Stimulated activated naive CD8-positive, alpha-beta T cell treated with anti-CD3 and anti-CD28 coated beads, Interleukin-15, Interleukin-2, amounts not matched to agents 100 ng/mL and 50 ng/mL, for 24 hours (primary cell): Measurements from ENCODE around the gene SOX5.
"Not testable (repeated sequence)": the region's sequence is repeated elsewhere in the genome, so short reads cannot be mapped to it uniquely, and the experiment has no call there.

Experiments
- H3K27ac Mint-ChIP-seq: one replicate; pipeline ENCODE4 v1.8.0; 2021; ENCODE audit warnings: mild to moderate bottlenecking, mixed read lengths
- H3K27me3 Mint-ChIP-seq: one replicate; pipeline ENCODE4 v1.8.0; 2021; ENCODE audit warnings: mixed read lengths
- H3K36me3 Mint-ChIP-seq: one replicate; pipeline ENCODE4 v1.8.0; 2021; ENCODE audit warnings: low read depth, mixed read lengths
- H3K4me1 Mint-ChIP-seq: one replicate; pipeline ENCODE4 v1.8.0; 2021; ENCODE audit warnings: low read depth, mixed read lengths
- H3K4me3 Mint-ChIP-seq: one replicate; pipeline ENCODE4 v1.8.0; 2021; ENCODE audit warnings: mild to moderate bottlenecking, mixed read lengths
- H3K9me3 Mint-ChIP-seq: one replicate; pipeline ENCODE4 v1.8.0; 2021; ENCODE audit warnings: mixed read lengths

Gene SOX5

GRCh38 chr12:23540572-23540971 is 408.9 kb downstream of the SOX5 start:
- H3K27ac Mint-ChIP-seq, result no peak overlapping the region
- no peaks in the 10 kb centered on the region for H3K4me1 Mint-ChIP-seq
- H3K36me3 Mint-ChIP-seq, result no peaks in the 10 kb centered on the region
- no peaks in the 10 kb centered on the region for H3K9me3 Mint-ChIP-seq
- H3K27me3 Mint-ChIP-seq, result no peaks in the 10 kb centered on the region
- H3K4me3 Mint-ChIP-seq, result no peak overlapping the region

DNA sequence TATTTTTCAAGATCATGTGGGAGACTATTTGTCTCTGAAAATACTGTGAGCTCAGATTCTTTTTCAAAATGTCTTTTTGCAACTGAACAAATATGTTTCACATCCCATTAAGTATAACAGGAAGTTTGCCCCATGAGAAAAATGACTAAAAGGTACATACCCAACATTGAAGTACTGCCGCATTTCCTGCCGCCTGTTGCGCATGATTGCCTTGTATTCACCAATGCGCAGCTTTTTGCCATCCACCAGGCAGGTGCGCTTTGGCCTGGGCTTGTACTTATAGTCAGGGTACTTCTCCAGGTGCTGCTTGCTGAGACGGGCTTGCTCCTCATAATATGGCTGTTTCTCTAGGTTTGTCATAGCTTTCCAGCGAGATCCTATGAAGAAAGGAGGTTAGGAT is 413.2 kb downstream of the SOX5 start:
- Mint-ChIP-seq H3K9me3 (no peaks in the 10 kb centered on the region), H3K4me1 (no peaks in the 10 kb centered on the region), H3K27ac (no peak overlapping the region), H3K27me3 (no peaks in the 10 kb centered on the region), H3K36me3 (no peaks in the 10 kb centered on the region), H3K4me3 (no peak overlapping the region)

GRCh38 chr12:23535441-23535840 is 414.0 kb downstream of the SOX5 start:
- Mint-ChIP-seq H3K27me3 (no peaks in the 10 kb centered on the region), H3K4me3 (no peak overlapping the region), H3K27ac (no peak overlapping the region)

DNA sequence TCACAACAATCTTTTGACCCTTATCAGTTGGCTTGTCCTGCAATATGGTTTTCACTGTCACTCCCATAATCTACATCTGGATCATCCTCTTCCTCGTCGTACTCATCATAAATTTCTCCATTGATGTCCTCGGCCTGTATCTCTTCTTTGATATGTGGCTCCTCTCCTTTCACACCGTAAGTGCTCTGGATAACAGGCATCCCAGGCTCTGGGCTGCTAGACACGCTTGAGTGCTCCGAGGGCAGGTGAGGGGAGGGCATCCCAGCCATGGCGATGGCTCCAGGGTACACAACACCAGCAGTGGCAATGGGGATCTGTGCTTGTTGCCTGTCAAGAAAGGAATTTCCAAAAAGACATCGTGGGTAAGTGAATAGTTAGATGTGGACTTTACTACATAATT is 415.3 kb downstream of the SOX5 start:
- Mint-ChIP-seq H3K27me3 (no peaks in the 10 kb centered on the region), H3K9me3 (no peaks in the 10 kb centered on the region)

More at GRCh38 chr12:23535441-23535840, 414.0 kb downstream of the SOX5 start:
- no peaks in the 10 kb centered on the region for H3K4me1 Mint-ChIP-seq
- no peaks in the 10 kb centered on the region for H3K36me3 Mint-ChIP-seq
- H3K9me3 Mint-ChIP-seq, result no peaks in the 10 kb centered on the region

GRCh38 chr12:23533699-23534098 is 415.8 kb downstream of the SOX5 start:
- no peaks in the 10 kb centered on the region for H3K4me1 Mint-ChIP-seq
- H3K4me3 Mint-ChIP-seq, result no peak overlapping the region
- no peaks in the 10 kb centered on the region for H3K9me3 Mint-ChIP-seq
- no peaks in the 10 kb centered on the region for H3K27me3 Mint-ChIP-seq
- H3K36me3 Mint-ChIP-seq, result no peaks in the 10 kb centered on the region
- H3K27ac Mint-ChIP-seq, result no peak overlapping the region

More for the DNA sequence above, 415.3 kb downstream of the SOX5 start:
- H3K27ac Mint-ChIP-seq, result no peak overlapping the region
- no peaks in the 10 kb centered on the region for H3K4me1 Mint-ChIP-seq
- no peak overlapping the region for H3K4me3 Mint-ChIP-seq
- H3K36me3 Mint-ChIP-seq, result no peaks in the 10 kb centered on the region

DNA sequence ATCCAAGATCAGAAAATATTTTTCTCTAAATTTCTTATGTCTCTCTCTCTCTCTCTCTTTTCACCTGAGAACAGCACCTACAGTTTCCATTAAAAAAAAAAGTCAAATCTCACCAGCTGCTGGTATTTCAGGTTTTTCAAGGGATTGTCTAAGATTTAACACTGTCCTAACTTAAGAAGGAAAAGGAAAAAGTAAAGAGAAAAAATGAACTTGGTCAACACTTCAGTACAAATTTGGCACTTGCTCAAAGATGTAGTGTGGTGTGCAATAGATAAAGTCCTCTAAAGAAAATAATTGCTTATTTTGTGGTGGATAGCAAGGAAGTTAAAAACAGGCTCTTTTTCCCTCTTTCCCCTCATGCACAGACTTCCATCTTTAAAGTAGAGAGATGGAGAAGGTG is 416.2 kb downstream of the SOX5 start:
- no peaks in the 10 kb centered on the region for H3K4me1 Mint-ChIP-seq
- no peaks in the 10 kb centered on the region for H3K27me3 Mint-ChIP-seq
- H3K27ac Mint-ChIP-seq, result no peak overlapping the region
- no peaks in the 10 kb centered on the region for H3K36me3 Mint-ChIP-seq
- H3K9me3 Mint-ChIP-seq, result peaks cover 2% of the 10 kb centered on the region
- H3K4me3 Mint-ChIP-seq, result no peak overlapping the region

DNA sequence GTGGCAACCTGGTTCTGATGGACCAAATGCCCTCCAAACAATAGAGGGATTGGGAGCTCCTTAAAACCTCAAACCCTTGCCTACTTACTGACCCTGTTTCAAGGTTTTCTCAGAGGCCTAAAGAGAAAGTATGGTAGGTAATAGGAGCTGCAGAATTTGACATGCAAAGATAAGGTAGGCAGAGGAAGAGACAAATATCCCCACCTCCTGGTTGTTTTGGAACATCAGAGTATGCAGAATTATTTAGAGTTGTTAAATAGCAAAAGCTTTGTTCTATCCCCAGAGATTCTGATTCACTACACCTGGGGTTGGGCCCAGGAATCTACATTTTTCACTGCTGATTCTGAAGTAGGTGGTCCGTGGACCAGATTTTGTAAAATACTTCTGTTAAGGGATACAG is 421.2 kb downstream of the SOX5 start:
- Mint-ChIP-seq H3K9me3 (peaks cover 11% of the 10 kb centered on the region), H3K27me3 (no peaks in the 10 kb centered on the region), H3K36me3 (no peaks in the 10 kb centered on the region), H3K27ac (no peak overlapping the region), H3K4me3 (no peak overlapping the region), H3K4me1 (no peaks in the 10 kb centered on the region)

- Mint-ChIP-seq H3K36me3 (no peaks in the 10 kb centered on the region), H3K4me1 (no peaks in the 10 kb centered on the region), H3K4me3 (no peak overlapping the region), H3K27ac (no peak overlapping the region), H3K9me3 (peaks cover 11% of the 10 kb centered on the region), H3K27me3 (no peaks in the 10 kb centered on the region)
These were observed 423.9 kb downstream of the SOX5 start for GRCh38 chr12:23525450-23526072.

DNA sequence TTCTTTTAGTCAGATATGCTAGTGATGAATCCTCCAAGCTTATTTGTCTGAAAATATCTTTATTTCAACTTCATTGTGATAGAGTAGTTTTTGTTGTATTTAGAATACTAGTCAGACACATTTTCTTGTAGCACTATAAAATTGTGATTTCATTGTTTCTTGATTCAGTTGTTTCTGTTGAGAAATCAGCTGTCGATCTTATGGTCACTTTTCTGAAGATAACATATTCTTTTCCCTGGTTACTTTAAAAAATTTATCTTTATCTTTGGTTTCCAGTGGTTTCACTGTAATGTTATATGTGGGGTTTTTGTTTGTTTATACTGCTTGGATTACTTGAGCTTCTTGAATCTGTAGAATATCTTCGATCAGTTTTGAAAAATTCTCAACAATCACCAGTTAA is 426.1 kb downstream of the SOX5 start:
- Mint-ChIP-seq H3K4me1 (no peaks in the 10 kb centered on the region), H3K27me3 (no peaks in the 10 kb centered on the region), H3K36me3 (no peaks in the 10 kb centered on the region), H3K9me3 (peaks cover 14% of the 10 kb centered on the region), H3K27ac (no peak overlapping the region), H3K4me3 (no peak overlapping the region)

DNA sequence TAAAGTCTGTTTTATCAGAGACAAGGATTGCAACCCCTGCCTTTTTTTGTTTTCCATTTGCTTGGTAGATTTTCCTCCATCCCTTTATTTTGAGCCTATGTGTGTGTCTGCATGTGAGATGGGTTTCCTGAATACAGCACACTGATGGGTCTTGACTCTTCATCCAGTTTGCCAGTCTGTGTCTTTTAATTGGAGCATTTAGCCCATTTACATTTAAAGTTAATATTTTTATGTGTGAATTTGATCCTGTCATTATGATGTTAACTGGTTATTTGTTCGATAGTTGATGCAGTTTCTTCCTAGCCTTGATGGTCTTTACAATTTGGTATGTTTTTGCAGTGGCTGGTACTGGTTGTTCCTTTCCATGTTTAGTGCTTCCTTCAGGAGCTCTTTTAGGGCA is 430.0 kb downstream of the SOX5 start:
- not testable (repeated sequence) for H3K4me1 Mint-ChIP-seq, H3K4me3 Mint-ChIP-seq
- peaks cover 11% of the 10 kb centered on the region for H3K9me3 Mint-ChIP-seq

GRCh38 chr12:23515785-23516184 is 433.7 kb downstream of the SOX5 start:
- not testable (repeated sequence) for H3K27ac Mint-ChIP-seq, H3K27me3 Mint-ChIP-seq, H3K4me1 Mint-ChIP-seq, H3K4me3 Mint-ChIP-seq, H3K36me3 Mint-ChIP-seq
- H3K9me3 Mint-ChIP-seq, result peaks cover 16% of the 10 kb centered on the region

More for the DNA sequence above, 430.0 kb downstream of the SOX5 start:
- H3K27ac Mint-ChIP-seq, H3K27me3 Mint-ChIP-seq, H3K36me3 Mint-ChIP-seq: not testable (repeated sequence)

DNA sequence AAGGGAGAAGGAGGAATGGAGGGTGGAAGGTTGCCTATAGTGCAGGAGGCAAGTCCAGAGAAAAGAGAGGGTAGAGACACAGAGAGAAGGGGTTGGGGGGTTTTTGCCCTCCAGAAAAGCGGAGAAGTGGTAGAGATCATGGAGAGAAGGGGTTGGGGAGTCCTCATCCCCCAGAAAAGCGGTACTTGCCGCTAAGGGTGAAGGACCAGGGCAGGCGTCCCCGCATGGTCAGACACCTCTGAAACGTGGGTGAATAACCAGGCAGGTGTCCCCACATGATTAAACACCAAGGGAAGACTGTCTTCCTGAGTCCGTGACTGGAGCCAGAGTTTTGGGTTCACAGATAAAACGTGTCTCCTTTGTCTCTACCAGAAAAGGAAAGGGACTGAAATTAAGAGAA is 439.0 kb downstream of the SOX5 start:
- no peaks in the 10 kb centered on the region for H3K27me3 Mint-ChIP-seq
- peaks cover 16% of the 10 kb centered on the region for H3K9me3 Mint-ChIP-seq
- H3K4me3 Mint-ChIP-seq, result no peak overlapping the region
- no peaks in the 10 kb centered on the region for H3K4me1 Mint-ChIP-seq
- no peaks in the 10 kb centered on the region for H3K36me3 Mint-ChIP-seq
- H3K27ac Mint-ChIP-seq, result no peak overlapping the region

DNA sequence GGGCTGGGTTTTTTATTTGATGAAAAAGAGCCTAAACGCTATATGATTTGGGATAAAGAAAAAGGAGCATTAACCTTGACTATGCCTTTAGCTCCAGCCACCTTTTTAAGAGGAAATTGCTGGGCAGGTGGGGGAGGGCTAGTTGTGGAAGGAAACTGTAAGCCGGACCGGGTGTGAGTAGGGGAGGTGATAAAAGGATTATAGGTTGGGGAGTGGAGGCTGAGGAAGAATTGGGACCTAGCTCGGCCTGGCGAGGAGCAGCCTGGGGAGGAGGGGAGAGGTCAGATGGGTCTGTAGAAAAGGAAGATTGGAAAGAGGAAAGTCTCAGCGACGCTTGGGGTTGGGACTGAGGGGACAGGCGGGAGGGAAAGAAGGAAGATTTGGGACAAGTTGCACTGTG is 439.6 kb downstream of the SOX5 start:
- not testable (repeated sequence) for H3K4me3 Mint-ChIP-seq, H3K27ac Mint-ChIP-seq, H3K36me3 Mint-ChIP-seq, H3K4me1 Mint-ChIP-seq, H3K27me3 Mint-ChIP-seq
- peaks cover 19% of the 10 kb centered on the region for H3K9me3 Mint-ChIP-seq

GRCh38 chr12:23507785-23508184 is 441.7 kb downstream of the SOX5 start:
- H3K36me3 Mint-ChIP-seq, H3K4me3 Mint-ChIP-seq, H3K27ac Mint-ChIP-seq, H3K27me3 Mint-ChIP-seq, H3K4me1 Mint-ChIP-seq: not testable (repeated sequence)
- peaks cover 12% of the 10 kb centered on the region for H3K9me3 Mint-ChIP-seq

- H3K4me1 Mint-ChIP-seq, H3K4me3 Mint-ChIP-seq, H3K27ac Mint-ChIP-seq, H3K36me3 Mint-ChIP-seq, H3K27me3 Mint-ChIP-seq: not testable (repeated sequence)
- peaks cover 10% of the 10 kb centered on the region for H3K9me3 Mint-ChIP-seq
These were observed 443.7 kb downstream of the SOX5 start for GRCh38 chr12:23505736-23506135.

GRCh38 chr12:23504641-23505399 is 444.6 kb downstream of the SOX5 start:
- Mint-ChIP-seq H3K9me3 (peaks cover 3% of the 10 kb centered on the region), H3K36me3 (no peaks in the 10 kb centered on the region), H3K4me3 (no peak overlapping the region)

More at GRCh38 chr12:23504641-23505399, 444.6 kb downstream of the SOX5 start:
- no peaks in the 10 kb centered on the region for H3K27me3 Mint-ChIP-seq
- no peak overlapping the region for H3K27ac Mint-ChIP-seq
- H3K4me1 Mint-ChIP-seq, result no peaks in the 10 kb centered on the region
